SK-MEL-5 (cell line): ENCODE data around the gene ZNF577. TPM values are rescaled to one million over a fixed set of nuclear protein-coding genes. Genes with fewer than 3 reads are reported as not detected.
"Not testable (repeated sequence)": the region's sequence is repeated elsewhere in the genome, so short reads cannot be mapped to it uniquely, and the experiment has no call there.

Source experiments
- DNase-seq: peaks from one replicate; pipeline ENCODE4 v3.0.0-alpha.2; 2016; ENCODE audit warnings: low read depth, low spot score
- in situ Hi-C: cut with HindIII; loops from 2 replicates; pipeline ENCODE4 v1.10.0; 2016; ENCODE audit warnings: low sequenced_read_pairs, high pct_unique_total_duplicates, low pct_unique_long_range_greater_than_20kb
- polyA plus RNA-seq, 2 experiments: library from polyadenylated mRNA; depleted of rRNA; stranded (reverse); fragments of >200 nt; gene quantifications; 2 replicates each; pipeline ENCODE4 v1.2.3, GENCODE V29; 2015
- total RNA-seq: library from RNA; depleted of rRNA; stranded (reverse); fragments of >200 nt; shearing (Covaris generic); gene quantifications from 2 replicates; pipeline ENCODE4 v1.2.3, GENCODE V29; 2014; rRNA removed

Gene ZNF577
- 5.7 and 6.2 TPM in 2 replicates for total RNA-seq
- 4.3 and 8.0 TPM in 2 replicates for polyA plus RNA-seq (2015; cell fraction: cytosol; rRNA removed)
- polyA plus RNA-seq (2015; cell fraction: nucleus; rRNA removed): 157 and 200 TPM in 2 replicates

DNA sequence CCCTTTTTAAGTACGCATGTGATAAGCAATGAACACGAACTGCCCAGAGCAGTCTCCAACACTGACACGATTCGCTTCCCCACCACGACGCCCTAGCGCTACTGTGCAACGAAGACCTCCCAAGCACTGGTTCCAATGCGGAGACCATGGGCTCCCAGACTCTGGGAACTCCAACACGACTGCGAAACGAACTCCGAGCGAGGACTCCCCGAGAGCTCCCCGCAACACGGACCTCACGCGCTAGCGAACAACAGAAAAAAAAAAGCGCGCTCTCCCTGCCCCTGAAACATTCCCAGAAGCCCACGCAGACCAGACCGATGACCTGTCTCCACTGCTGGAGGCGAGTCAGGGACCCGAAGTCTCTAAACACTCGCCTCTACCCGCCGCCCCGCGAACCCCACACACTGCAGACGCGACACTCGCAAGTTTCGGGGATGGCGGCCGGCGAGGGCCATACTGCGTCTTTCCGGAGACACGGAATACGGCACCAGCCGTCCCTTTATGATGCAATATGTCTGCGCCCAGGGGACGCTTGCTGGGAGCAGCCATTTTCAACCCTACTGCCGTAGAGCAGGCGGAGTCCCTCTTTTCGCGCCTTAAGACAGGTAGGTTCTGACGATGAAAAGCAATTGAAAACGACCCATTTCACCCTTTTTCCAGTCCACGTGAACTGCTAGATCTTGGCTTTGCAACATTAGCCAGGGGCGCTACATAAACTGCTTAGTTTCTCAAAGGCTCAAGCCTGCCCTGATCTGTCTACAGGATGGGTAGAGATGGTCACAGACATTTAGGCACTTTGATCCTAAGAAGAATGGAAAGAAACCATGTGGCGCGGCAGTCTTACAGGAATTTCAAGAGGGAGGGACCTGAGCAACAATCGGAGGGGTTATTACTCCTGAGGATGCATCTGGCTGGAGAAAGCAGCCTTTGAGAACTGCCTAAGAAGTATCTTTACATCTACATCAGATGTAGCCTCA is at the start of gene ZNF577:
Gene ZNF577, minus strand, starts transcription at position 430 of the 977 bp plus-strand sequence. CDS start 7,569 bp downstream, outside the sequence.
- peak; percentile 89 for DNase-seq
- in situ Hi-C loops: no loop called here

- no peak for DNase-seq
- in situ Hi-C loops: no loop called here
Observed at GRCh38 chr19:51931921-51932320, 44.2 kb upstream of the ZNF577 start.

DNA sequence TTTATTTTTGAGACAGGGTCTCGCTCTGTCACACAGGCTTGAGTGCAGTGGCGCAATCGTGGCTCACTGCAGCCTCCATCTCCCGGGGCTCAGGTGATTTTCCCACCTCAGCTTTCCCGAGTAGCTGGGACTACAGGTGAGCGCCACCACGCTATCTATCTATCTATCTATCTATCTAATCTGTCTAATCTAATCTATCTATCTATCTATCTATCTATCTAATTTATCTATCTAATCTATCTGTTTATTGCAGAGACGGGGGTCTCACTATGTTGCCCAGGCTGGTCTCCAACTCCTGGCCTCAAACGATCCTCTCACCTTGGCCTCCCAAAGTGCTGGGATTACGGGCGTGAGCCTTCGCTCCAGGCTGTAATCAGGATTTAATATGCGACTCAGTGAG is 40.1 kb upstream of the ZNF577 start:
- in situ Hi-C loops: no loop called here
- no peak for DNase-seq

GRCh38 chr19:51926784-51927741 is 39.3 kb upstream of the ZNF577 start, which contains the start of gene ZNF613:
TSS of gene ZNF613 (plus strand) at chr19:51927472. CDS start at chr19:51936221, 8,749 bp downstream.
- in situ Hi-C loops: no loop called here
- DNase-seq: peak; percentile 91

- DNase-seq: no peak
- in situ Hi-C loops: no loop called here
Observed at GRCh38 chr19:51926426-51926783, 38.7 kb upstream of the ZNF577 start.

DNA sequence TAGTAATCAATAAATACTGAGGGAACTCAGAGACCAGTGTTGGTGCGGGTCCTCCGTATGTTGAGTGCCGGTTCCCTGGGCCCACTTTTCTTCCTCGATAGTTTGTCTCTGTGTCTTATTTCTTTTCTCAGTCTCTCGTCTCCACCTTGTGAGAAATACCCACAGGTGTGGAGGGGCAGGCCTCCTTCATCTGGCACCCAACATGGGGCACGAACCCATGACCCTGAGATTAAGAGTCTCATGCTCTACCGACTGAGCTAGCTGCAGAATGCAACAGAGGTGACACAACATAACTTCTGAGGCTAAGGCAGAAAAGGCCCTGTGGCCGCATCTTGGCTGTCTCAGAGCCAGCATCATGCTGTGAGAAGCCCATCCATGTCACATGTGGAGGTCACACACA is 34.2 kb upstream of the ZNF577 start:
- in situ Hi-C loops: no loop called here
- no peak for DNase-seq

GRCh38 chr19:51919606-51920005 is 31.9 kb upstream of the ZNF577 start:
- DNase-seq: no peak

GRCh38 chr19:51916167-51916566 is 28.4 kb upstream of the ZNF577 start:
- no peak for DNase-seq
- in situ Hi-C loops: no loop called here

More at GRCh38 chr19:51919606-51920005, 31.9 kb upstream of the ZNF577 start:
- in situ Hi-C loops: no loop called here

GRCh38 chr19:51915324-51915867 is 27.6 kb upstream of the ZNF577 start:
- DNase-seq: no peak
- in situ Hi-C loops: no loop called here

GRCh38 chr19:51907981-51908380 is 20.2 kb upstream of the ZNF577 start:
- DNase-seq, in situ Hi-C loops: not testable (repeated sequence)

DNA sequence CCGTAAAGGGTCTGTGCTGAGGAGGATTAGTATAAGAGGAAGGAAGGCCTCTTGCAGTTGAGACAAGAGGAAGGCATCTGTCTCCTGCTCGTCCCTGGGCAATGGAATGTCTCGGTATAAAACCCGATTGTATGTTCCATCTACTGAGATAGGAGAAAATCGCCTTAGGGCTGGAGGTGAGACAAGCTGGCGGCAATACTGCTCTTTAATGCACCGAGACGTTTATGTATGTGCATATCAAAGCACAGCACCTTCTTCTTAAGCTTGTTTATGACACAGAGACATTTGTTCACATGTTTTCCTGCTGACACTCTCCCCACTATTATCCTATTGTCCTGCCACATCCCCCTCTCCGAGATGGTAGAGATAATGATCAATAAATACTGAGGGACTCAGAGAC is 18.4 kb upstream of the ZNF577 start:
- DNase-seq, in situ Hi-C loops: not testable (repeated sequence)

DNA sequence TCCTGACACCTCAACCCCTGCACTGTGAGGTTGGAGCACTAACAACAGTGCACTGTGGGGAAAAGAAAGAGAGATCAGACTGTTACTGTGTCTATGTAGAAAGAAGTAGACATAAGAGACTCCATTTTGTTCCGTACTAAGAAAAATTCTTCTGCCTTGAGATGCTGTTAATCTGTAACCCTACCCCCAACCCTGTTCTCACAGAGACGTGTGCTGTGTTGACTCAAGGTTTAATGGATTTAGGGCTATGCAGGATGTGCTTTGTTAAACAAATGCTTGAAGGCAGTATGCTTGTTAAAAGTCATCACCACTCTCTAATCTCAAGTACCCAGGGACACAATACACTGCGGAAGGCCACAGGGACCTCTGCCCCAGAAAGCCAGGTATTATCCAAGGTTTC is 17.9 kb upstream of the ZNF577 start:
- DNase-seq, in situ Hi-C loops: not testable (repeated sequence)

DNA sequence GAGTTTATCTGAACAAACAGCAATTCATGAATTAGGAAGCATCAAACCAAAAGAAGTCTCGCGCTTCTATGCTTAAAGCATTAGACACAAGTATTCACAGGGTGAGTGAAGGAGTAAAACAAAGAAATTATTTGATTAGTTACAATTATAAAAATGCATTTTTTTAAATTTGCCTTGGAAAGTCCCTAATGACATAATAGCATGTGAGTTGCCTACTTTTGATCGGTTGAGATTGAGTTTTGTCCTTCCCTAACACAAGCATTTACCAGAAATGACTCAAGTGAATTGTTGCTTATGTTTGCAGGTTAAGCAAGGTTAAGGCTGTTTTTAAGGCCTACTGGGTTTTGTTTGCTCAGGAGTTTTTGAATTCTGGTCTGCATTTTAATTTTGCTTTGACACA is 17.5 kb upstream of the ZNF577 start:
- in situ Hi-C loops: no loop called here
- no peak for DNase-seq

DNA sequence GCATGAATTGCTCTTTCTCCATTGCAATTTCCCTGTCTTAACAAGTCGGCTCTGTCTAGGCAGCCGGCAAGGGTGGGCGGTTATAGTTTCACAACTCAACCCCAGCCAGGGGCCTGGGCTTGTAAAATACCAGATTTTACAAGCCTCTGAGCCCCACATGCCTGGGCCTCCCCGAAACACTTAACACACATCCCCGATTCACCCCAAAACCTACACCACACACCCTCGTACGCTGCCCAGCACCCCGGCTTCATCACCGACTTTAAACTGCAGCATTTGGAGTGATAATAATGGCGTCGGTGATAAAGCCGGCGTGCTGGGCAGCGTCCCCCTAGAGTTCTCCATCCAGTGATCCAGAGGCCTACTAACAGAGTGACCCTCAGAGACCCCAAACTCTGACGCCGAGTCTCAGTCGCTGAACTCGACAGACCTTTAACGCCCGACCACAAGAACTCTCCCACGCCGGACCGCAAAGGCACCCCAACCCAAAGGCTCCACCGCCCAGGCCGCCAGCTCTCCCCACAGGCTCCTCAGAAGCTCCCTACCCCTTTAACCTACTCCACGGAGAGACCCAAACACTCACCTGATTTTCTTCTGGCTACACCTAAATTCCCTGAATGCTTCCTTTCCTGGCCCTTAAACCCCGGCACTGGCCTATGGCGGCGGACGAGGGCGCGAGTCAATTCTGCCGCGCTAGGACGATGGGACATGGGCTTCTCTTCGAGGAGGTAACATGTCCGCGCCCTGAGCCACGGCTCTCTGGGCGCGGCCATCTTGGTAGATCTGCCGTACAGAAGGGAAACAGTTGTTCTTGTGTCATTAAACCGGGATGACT is 16.8 kb upstream of the ZNF577 start, which contains the start of gene ZNF649:
Gene ZNF649, minus strand, starts transcription at position 687 of the 835 bp plus-strand sequence. CDS start 4,910 bp downstream, outside the sequence.
- peak; percentile 82 for DNase-seq
- in situ Hi-C loops: no loop called here

- no peak for DNase-seq
- in situ Hi-C loops: no loop called here
Observed at GRCh38 chr19:51903192-51903591, 15.4 kb upstream of the ZNF577 start.

DNA sequence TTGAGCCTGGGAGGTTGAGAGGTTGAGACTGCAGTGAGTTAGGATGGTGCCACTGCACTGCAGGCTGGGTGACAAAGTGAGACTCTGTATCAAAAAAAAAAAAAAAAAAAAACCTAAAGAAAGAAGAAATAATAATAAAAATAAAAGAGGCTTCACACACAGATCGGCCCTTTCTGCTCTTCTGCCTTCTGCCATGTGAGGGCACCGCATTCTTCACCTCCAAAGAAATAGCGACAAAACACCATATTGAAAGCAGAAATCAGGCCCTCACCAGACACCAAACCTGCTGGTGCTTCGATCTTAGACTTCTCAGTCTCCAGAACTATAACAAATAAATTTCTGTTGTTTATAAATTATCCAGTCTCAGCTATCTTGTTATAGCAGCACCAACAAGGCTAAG is 14.1 kb upstream of the ZNF577 start:
- no peak for DNase-seq
- in situ Hi-C loops: no loop called here
